Kidney epithelial cell (primary cell): ENCODE measurements around the gene PIP. TPM values are rescaled to one million over a fixed set of nuclear protein-coding genes. Genes with fewer than 3 reads are reported as not detected.
"Not testable (repeated sequence)": the region's sequence is repeated elsewhere in the genome, so short reads cannot be mapped to it uniquely, and the experiment has no call there.

ENCODE experiments used
- DNase-seq: peaks from one replicate; pipeline ENCODE4 v3.0.0-alpha.2; 2010; ENCODE audit warnings: low read depth
- H3K27me3 ChIP-seq: 2 replicates; pipeline ENCODE4 v1.6.0; 2011; ENCODE audit warnings: low read length; ENCODE audit not compliant: control insufficient read depth, insufficient read depth
- H3K36me3 ChIP-seq: 2 replicates; pipeline ENCODE4 v1.5.1; 2011; ENCODE audit warnings: low read length; ENCODE audit not compliant: control insufficient read depth, insufficient read depth
- H3K4me3 ChIP-seq: 2 replicates; pipeline ENCODE4 v1.5.1; 2011; ENCODE audit warnings: low read depth, mild to moderate bottlenecking, control low read depth, low read length
- total RNA-seq: library from RNA; depleted of rRNA; stranded (reverse); fragments of >200 nt; gene quantifications from 2 replicates; pipeline ENCODE4 v1.2.3, GENCODE V29; 2015
- TF ChIP-seq, protein P1 (sequence below): IDR thresholded peaks from 2 replicates; pipeline ENCODE4 v1.5.1; 2011; ENCODE audit warnings: mild to moderate bottlenecking, moderate library complexity, low read length, control low read depth, inconsistent platforms; ENCODE audit not compliant: insufficient read depth, poor library complexity, severe bottlenecking

PIP gene
- total RNA-seq, 1 donor from 2014 or later: not detected

DNA sequence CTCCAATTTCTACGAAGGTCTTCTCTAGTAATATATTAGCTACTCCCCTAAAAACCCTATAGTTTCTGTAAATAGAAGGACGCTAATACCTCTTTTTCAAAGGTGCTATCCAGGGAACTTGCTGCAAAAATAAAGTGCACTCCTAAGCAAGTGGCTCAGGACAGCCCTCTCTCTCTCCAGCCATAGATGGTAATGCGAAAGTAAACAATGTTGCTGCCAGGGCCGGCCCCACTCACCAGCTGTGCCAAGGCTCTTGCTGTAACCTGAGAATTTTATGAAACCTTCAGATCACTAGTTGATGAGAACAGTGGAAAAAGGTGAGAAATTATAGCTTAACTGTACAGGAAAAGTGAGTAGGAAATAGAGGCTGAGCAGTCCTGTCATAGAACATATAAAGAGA, 40.5 kb downstream of the PIP start:
- no peak for DNase-seq
- Histone ChIP-seq H3K27me3 (no peaks in the 10 kb centered on the region), H3K36me3 (no peaks in the 10 kb centered on the region), H3K4me3 (no peak overlapping the region)
- TF ChIP-seq, protein P1, sequence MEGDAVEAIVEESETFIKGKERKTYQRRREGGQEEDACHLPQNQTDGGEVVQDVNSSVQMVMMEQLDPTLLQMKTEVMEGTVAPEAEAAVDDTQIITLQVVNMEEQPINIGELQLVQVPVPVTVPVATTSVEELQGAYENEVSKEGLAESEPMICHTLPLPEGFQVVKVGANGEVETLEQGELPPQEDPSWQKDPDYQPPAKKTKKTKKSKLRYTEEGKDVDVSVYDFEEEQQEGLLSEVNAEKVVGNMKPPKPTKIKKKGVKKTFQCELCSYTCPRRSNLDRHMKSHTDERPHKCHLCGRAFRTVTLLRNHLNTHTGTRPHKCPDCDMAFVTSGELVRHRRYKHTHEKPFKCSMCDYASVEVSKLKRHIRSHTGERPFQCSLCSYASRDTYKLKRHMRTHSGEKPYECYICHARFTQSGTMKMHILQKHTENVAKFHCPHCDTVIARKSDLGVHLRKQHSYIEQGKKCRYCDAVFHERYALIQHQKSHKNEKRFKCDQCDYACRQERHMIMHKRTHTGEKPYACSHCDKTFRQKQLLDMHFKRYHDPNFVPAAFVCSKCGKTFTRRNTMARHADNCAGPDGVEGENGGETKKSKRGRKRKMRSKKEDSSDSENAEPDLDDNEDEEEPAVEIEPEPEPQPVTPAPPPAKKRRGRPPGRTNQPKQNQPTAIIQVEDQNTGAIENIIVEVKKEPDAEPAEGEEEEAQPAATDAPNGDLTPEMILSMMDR: no peak

DNA sequence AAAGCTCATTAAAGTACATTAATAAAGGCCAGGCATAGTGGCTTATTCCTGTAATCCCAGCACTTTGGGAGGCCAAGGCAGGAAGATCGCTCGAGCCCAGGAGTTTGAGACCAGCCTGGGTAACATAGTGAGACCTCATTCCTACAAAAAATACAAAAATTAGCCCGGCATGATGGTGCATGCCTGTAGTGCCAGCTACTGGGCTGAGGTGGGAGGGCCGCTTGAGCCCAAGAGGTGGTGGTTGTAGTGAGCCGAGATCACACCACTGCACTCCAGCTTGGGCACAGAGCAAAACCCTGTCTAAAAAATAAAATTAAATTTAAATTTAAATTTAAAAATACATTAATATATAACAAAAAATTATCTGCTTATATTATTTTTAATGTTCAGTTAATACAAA, 44.3 kb downstream of the PIP start:
- H3K36me3 ChIP-seq: no peaks in the 10 kb centered on the region
- no peaks in the 10 kb centered on the region for H3K27me3 ChIP-seq
- H3K4me3 ChIP-seq: no peak overlapping the region
- DNase-seq: no peak
- TF ChIP-seq, protein P1: no peak

DNA sequence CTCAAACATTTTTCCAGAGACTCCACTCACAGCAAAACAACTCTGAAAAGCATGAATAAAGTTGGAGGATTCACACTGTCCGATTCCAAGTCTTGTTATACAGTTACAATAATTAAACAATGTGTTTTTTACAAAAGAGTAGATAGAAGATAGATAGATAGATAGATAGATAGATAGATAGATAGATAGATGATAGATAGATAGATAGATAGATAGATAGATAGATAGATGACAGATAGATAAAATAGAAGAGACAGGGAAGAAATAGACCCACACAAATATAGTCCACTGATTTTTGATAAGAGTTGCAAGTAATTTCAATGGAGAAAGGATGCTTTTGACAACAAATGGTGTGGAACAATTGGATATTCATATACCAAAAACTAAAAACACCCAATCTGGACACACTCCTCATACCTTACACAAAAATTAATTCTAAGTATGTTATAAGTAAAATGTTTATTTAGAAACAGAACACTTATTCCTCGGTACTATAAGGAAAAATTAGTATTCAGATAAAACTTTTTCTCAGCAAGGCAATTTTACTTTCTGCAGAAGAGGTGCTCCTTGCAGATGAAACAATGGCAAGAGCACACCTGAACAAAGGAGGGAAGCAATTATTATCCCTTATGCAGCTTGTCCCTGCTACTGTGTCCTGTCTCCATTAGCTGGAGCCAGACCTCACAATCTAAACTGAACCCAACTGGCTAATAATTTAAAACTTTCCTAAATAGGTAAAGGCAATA, 45.7 kb downstream of the PIP start:
- H3K27me3 ChIP-seq: no peaks in the 10 kb centered on the region
- H3K4me3 ChIP-seq: no peak overlapping the region
- H3K36me3 ChIP-seq: no peaks in the 10 kb centered on the region
- TF ChIP-seq, protein P1: no peak
- DNase-seq: no peak

DNA sequence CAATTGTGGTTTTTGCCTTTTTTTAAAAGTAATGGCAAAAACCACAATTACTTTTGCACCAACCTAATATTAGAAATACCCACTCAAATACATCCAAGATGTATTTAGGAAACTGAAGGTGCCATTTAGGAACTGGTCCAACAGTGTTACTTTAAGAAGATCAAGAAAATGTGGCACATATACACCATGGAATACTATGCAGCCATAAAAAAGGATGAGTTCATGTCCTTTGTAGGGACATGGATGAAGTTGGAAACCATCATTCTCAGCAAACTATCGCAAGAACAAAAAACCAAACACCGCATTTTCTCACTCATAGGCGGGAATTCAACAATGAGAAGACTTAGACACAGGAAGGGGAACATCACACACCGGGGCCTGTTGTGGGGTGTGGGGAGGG, 48.9 kb downstream of the PIP start:
- H3K36me3 ChIP-seq, H3K4me3 ChIP-seq, H3K27me3 ChIP-seq, DNase-seq: not testable (repeated sequence)

DNA sequence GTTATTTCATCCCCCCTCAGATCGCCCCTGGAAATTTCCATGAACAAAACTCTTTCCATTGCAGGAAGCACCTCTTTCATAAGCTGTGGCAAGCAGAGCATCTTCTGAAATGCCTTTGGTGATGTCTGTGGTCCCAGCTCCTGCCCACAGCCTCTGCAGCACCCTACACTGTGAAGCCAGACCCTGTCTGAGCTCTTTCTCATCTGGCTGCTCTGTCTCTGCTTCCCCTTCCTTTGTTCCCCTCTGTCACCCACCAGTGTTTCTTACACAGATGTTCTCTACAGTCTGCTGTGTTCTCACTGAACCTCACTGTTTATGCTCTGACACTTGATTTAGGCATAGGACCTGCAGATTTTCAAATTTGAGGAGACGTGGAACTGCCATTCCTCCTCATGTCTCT, 49.5 kb downstream of the PIP start:
- no peak for DNase-seq
- H3K4me3 ChIP-seq: no peak overlapping the region

DNA sequence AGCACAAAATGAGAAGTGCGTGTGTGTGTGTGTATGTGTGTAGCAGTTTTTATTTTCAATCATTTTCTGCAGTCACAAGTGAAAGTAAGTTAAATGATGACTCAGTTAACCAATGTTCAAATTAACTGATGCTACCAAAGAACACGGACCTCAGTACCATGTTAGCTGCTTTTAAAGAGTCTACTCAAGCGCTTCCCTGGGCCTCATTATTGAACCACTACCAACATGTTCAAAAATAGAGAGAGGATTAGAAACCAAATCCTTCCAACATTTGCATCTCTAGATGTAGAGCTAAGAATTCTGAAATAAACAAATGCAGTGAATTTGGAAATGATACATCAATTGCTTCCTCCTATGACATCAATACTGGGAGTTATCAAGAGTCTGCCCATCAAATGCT, 51.1 kb downstream of the PIP start, which contains the start of gene TAS2R39:
TSS of gene TAS2R39 (plus strand) at position 396 of the 400 bp plus-strand sequence. CDS start at position 396, 0 bp downstream.
- Histone ChIP-seq H3K4me3 (no peak within 1 kb of the TSS), H3K27me3 (no peaks in the 10 kb centered on the region), H3K36me3 (no peaks in the 10 kb centered on the region)
- TF ChIP-seq, protein P1: no peak
- DNase-seq: no peak

More for the DNA sequence above, 49.5 kb downstream of the PIP start:
- TF ChIP-seq, protein P1: no peak
- Histone ChIP-seq H3K36me3 (no peaks in the 10 kb centered on the region), H3K27me3 (no peaks in the 10 kb centered on the region)
